Measurements from ENCODE around the gene GUCA1C.

Gene GUCA1C

GRCh38 chr3:108918866-108919265 is 34.8 kb downstream of the GUCA1C start:
- no peak for TF ChIP-seq CTCF (IDR thresholded peaks at IDR 0.05; ENCODE audit: borderline replicate concordance, control extremely low read depth, extremely low read depth, insufficient read depth, missing control alignments)
- in situ Hi-C loops (cut with MboI; ENCODE audit: low sequenced_read_pairs, unreplicated experiment): loop anchor here (10.0 kb wide), 1 partner anchor 254 kb away; no protein-coding TSS in a partner anchor
- DNase-seq (ENCODE audit: low spot score): no peak

DNA sequence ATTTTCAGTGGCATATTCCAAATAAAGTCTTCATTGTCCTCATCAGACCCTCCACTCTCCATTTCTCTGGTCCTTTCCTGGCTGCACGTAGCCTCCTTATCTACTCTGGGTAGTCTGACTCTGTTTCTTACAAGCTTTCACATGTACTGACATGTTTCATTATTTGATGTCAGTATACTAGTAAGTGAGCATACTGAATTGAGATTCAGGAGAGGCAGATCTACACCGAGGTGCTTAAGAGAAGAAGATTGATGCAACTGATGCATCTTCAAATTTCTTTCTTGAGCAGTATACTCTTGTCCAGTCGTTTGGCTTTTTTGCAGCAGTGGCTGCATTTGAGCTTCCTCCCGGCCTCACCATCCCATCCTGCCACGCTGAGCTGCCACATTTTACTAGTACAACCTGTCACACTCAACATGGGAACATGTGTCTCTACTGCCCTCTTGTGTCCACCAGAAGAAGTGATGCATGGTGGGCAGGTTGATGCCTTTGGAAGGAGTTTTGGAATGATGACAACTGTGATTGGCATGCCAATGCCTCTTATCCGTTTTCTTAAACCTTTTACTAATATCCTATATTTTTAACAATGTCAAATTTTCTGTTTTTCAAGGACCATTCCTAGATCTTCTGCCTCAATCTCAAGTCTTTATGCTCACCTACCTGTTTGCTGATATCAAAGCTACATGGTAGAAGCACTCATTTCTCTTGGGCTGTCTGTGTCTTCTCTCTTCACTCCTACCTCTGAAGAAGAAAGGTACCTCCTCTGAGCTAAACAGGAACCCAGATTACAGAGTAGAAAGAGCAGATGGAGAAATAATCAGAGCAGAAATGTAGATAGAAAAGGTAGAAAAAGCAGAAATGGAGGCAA is 38.7 kb downstream of the GUCA1C start:
- TF ChIP-seq CTCF (IDR thresholded peaks at IDR 0.05; ENCODE audit: borderline replicate concordance, control extremely low read depth, extremely low read depth, insufficient read depth, missing control alignments): peak; percentile 83
- peak; percentile 63 for DNase-seq (ENCODE audit: low spot score)
- in situ Hi-C loops (cut with MboI; ENCODE audit: low sequenced_read_pairs, unreplicated experiment): loop anchor here (10.0 kb wide), 1 partner anchor 250 kb away; no protein-coding TSS in a partner anchor

DNA sequence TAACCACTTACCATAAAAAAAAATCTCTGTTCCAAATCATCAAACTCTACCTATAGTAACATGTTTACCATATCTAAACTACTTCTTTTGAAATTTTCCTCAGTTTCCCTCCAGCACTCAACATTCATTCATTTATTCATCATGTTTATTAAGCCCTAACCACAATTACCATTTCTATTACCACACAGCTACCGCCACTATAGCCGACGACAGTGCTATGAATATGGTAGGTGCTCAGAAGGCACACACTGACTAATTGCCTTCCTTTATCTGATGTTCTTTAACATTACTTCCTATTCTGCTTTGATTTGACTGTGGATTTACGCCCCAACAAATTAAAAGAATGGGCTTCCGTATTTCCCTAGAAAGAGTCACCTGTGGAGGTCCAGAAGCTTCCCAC is 43.9 kb downstream of the GUCA1C start:
- no peak for DNase-seq (ENCODE audit: low spot score)
- in situ Hi-C loops (cut with MboI; ENCODE audit: low sequenced_read_pairs, unreplicated experiment): loop anchor here (10.0 kb wide), 2 partner anchors 245 to 415 kb away; no protein-coding TSS in a partner anchor
- no peak for TF ChIP-seq CTCF (IDR thresholded peaks at IDR 0.05; ENCODE audit: borderline replicate concordance, control extremely low read depth, extremely low read depth, insufficient read depth, missing control alignments)

GRCh38 chr3:108907194-108907593 is 46.5 kb downstream of the GUCA1C start:
- in situ Hi-C loops (cut with MboI; ENCODE audit: low sequenced_read_pairs, unreplicated experiment): loop anchor here (10.0 kb wide), 1 partner anchor 412 kb away; no protein-coding TSS in a partner anchor
- TF ChIP-seq CTCF (IDR thresholded peaks at IDR 0.05; ENCODE audit: borderline replicate concordance, control extremely low read depth, extremely low read depth, insufficient read depth, missing control alignments): no peak
- DNase-seq (ENCODE audit: low spot score): no peak

- no peak for TF ChIP-seq CTCF (IDR thresholded peaks at IDR 0.05; ENCODE audit: borderline replicate concordance, control extremely low read depth, extremely low read depth, insufficient read depth, missing control alignments)
- DNase-seq (ENCODE audit: low spot score): no peak
- in situ Hi-C loops (cut with MboI; ENCODE audit: low sequenced_read_pairs, unreplicated experiment): no loop called here
Observed at GRCh38 chr3:108899530-108899929, 54.1 kb downstream of the GUCA1C start.

DNA sequence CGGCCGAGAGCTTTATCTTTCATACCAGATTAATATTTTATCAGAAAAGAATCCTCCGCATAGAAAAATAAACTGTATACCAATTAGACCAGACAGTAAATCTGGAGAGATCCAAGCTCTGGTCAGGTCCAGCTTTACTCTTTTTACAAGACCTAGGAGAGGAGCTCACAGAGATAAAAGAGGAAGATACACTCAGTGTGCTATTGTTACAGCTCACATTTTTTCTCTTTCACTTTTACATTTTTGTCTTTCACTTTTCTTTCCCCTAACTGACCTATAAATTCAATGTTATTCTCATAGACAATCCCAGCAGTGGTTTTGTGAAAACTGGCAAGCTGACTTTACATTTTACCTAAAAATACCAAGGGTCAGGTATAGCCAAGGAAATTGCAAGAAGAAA is 55.8 kb downstream of the GUCA1C start:
- peak; percentile 27 for DNase-seq (ENCODE audit: low spot score)
- in situ Hi-C loops (cut with MboI; ENCODE audit: low sequenced_read_pairs, unreplicated experiment): no loop called here
- no peak for TF ChIP-seq CTCF (IDR thresholded peaks at IDR 0.05; ENCODE audit: borderline replicate concordance, control extremely low read depth, extremely low read depth, insufficient read depth, missing control alignments)
